Smooth muscle cell (in vitro differentiated cells): ENCODE measurements around the gene FAM181B. TPM values are rescaled to one million over a fixed set of nuclear protein-coding genes. Genes with fewer than 3 reads are reported as not detected.

Experiments used
- DNase-seq: peaks from one replicate; lab custom pipeline; 2025; ENCODE audit not compliant: unreplicated experiment; lab: John Stamatoyannopoulos, UW
- H2AFZ ChIP-seq: fragments of 200-600 bp; sonication (generic); 2 replicates; pipeline ENCODE4 v1.6.0; 2016; ENCODE audit warnings: antibody characterized with exemption, low read depth, mild to moderate bottlenecking
- H3F3A ChIP-seq: fragments of 200-600 bp; sonication (generic); 2 replicates; pipeline ENCODE4 v1.6.0; 2017; ENCODE audit warnings: antibody characterized with exemption, low read depth
- H3K27ac ChIP-seq: fragments of 200-600 bp; sonication (generic); 2 replicates; pipeline ENCODE4 v1.5.1; 2016; ENCODE audit warnings: low read depth, mild to moderate bottlenecking
- H3K27me3 ChIP-seq: fragments of 200-600 bp; sonication (generic); 2 replicates; pipeline ENCODE4 v1.6.1; 2016; ENCODE audit warnings: low read depth, mild to moderate bottlenecking
- H3K36me3 ChIP-seq: fragments of 200-600 bp; sonication (generic); 2 replicates; pipeline ENCODE4 v1.5.1; 2016; ENCODE audit warnings: low read depth
- H3K4me1 ChIP-seq: fragments of 200-600 bp; sonication (generic); 2 replicates; pipeline ENCODE4 v1.5.1; 2016; ENCODE audit warnings: low read depth
- H3K4me2 ChIP-seq: fragments of 200-600 bp; sonication (generic); 2 replicates; pipeline ENCODE4 v1.6.0; 2016; ENCODE audit warnings: mild to moderate bottlenecking
- H3K4me3 ChIP-seq: fragments of 200-600 bp; sonication (generic); 2 replicates; pipeline ENCODE4 v1.5.1; 2016; ENCODE audit warnings: mild to moderate bottlenecking
- H3K79me2 ChIP-seq: fragments of 200-600 bp; sonication (generic); 2 replicates; pipeline ENCODE4 v1.6.0; 2016; ENCODE audit warnings: low read depth, mild to moderate bottlenecking
- H3K9ac ChIP-seq: fragments of 200-600 bp; sonication (generic); 2 replicates; pipeline ENCODE4 v1.6.0; 2016; ENCODE audit warnings: low read depth
- H3K9me3 ChIP-seq: fragments of 200-600 bp; sonication (generic); replicated peaks from 2 replicates; pipeline ENCODE4 v1.5.1; 2016; ENCODE audit warnings: low read depth
- H4K20me1 ChIP-seq: fragments of 200-600 bp; sonication (generic); 2 replicates; pipeline ENCODE4 v1.6.0; 2016; ENCODE audit warnings: low read depth
- CTCF ChIP-seq: fragments of 200-600 bp; sonication (generic); IDR thresholded peaks from 2 replicates; pipeline ENCODE4 v1.5.1; 2017; ENCODE audit warnings: borderline replicate concordance, mild to moderate bottlenecking, antibody characterized with exemption; ENCODE audit not compliant: insufficient read depth, poor library complexity, severe bottlenecking
- WGBS: methylation state at CpG from one replicate; pipeline ENCODE4 v1.1.7; 2016; ENCODE audit warnings: low lambda C conversion rate; 5-methylcytosine and 5-hydroxymethylcytosine counted together
- polyA plus RNA-seq: library from polyadenylated mRNA; unstranded; fragments of >200 nt; fragmentation: Nextera tagmentation; extraction: Ambion mirVana; gene quantifications from 2 replicates; pipeline ENCODE4 v1.2.1, GENCODE V29; 2016
- total RNA-seq: library from RNA; depleted of rRNA; stranded (reverse); fragments of >200 nt; gene quantifications from 2 replicates; pipeline ENCODE4 v1.2.3, GENCODE V29; 2014

FAM181B gene
- total and polyA plus RNA-seq, 2 experiments from 2014 or later, result not detected

GRCh38 chr11:82738091-82738490, 4.4 kb upstream of the FAM181B start:
- H3K9ac ChIP-seq, result no peak overlapping the region
- DNase-seq, result no peak
- H3K79me2 ChIP-seq, result no peaks in the 10 kb centered on the region
- peaks cover 49% of the 10 kb centered on the region for H3K27me3 ChIP-seq
- WGBS, result 58% methylated on average over 4 of the region's 4 CpGs
- H3K27ac ChIP-seq, result no peak overlapping the region
- no peaks in the 10 kb centered on the region for H4K20me1 ChIP-seq
- no peaks in the 10 kb centered on the region for H3K36me3 ChIP-seq
- TF ChIP-seq CTCF, result no peak
- no peak overlapping the region for H3K4me2 ChIP-seq
- no peaks in the 10 kb centered on the region for H3K9me3 ChIP-seq
- H3K4me1 ChIP-seq, result peaks cover 13% of the 10 kb centered on the region
- H3K4me3 ChIP-seq, result no peak overlapping the region
- no peak overlapping the region for H2AFZ ChIP-seq
- H3F3A ChIP-seq, result no peaks in the 10 kb centered on the region

- DNase-seq, result no peak
- H3K4me2 ChIP-seq, result peak overlapping the region; percentile 89
- H3K27ac ChIP-seq, result no peak overlapping the region
- peak overlapping the region; percentile 75 for H2AFZ ChIP-seq
- H3K27me3 ChIP-seq, result peaks cover 87% of the 10 kb centered on the region
- no peak for TF ChIP-seq CTCF
- H3K79me2 ChIP-seq, result no peaks in the 10 kb centered on the region
- 43% methylated on average over 9 of the region's 9 CpGs for WGBS
- peaks cover 13% of the 10 kb centered on the region for H3K4me1 ChIP-seq
- H3K4me3 ChIP-seq, result peak overlapping the region; percentile 58
- H3K9ac ChIP-seq, result no peak overlapping the region
- no peaks in the 10 kb centered on the region for H3K36me3 ChIP-seq
- H3F3A ChIP-seq, result no peaks in the 10 kb centered on the region
- no peaks in the 10 kb centered on the region for H4K20me1 ChIP-seq
- H3K9me3 ChIP-seq, result no peaks in the 10 kb centered on the region
These were observed 436 bp upstream of the FAM181B start for GRCh38 chr11:82734120-82734479.

GRCh38 chr11:82732734-82733443, 775 bp downstream of the FAM181B start:
- TF ChIP-seq CTCF, result no peak
- H3K36me3 ChIP-seq, result no peaks in the 10 kb centered on the region
- H3K79me2 ChIP-seq, result no peaks in the 10 kb centered on the region
- peaks cover 8% of the 10 kb centered on the region for H3K4me1 ChIP-seq
- H4K20me1 ChIP-seq, result no peaks in the 10 kb centered on the region
- peak overlapping the region; percentile 75 for H2AFZ ChIP-seq
- H3K9ac ChIP-seq, result no peak overlapping the region
- no peaks in the 10 kb centered on the region for H3F3A ChIP-seq
- H3K27me3 ChIP-seq, result peaks cover 92% of the 10 kb centered on the region
- H3K4me3 ChIP-seq, result peak overlapping the region; percentile 58
- 3% methylated on average over 68 of the region's 93 CpGs for WGBS
- no peak overlapping the region for H3K27ac ChIP-seq
- no peaks in the 10 kb centered on the region for H3K9me3 ChIP-seq
- no peak for DNase-seq
- H3K4me2 ChIP-seq, result peak overlapping the region; percentile 89

GRCh38 chr11:82732348-82732733, 1.3 kb downstream of the FAM181B start:
- peak overlapping the region; percentile 89 for H3K4me2 ChIP-seq
- TF ChIP-seq CTCF, result no peak
- H3K4me3 ChIP-seq, result peak overlapping the region; percentile 58
- H4K20me1 ChIP-seq, result no peaks in the 10 kb centered on the region
- DNase-seq, result no peak
- H2AFZ ChIP-seq, result no peak overlapping the region
- no peak overlapping the region for H3K9ac ChIP-seq
- no peaks in the 10 kb centered on the region for H3K36me3 ChIP-seq
- no peak overlapping the region for H3K27ac ChIP-seq
- H3K79me2 ChIP-seq, result no peaks in the 10 kb centered on the region
- 7% methylated on average over 34 of the region's 37 CpGs for WGBS
- no peaks in the 10 kb centered on the region for H3F3A ChIP-seq
- H3K9me3 ChIP-seq, result no peaks in the 10 kb centered on the region
- H3K27me3 ChIP-seq, result peaks cover 92% of the 10 kb centered on the region
- H3K4me1 ChIP-seq, result peaks cover 5% of the 10 kb centered on the region
